Measurements from ENCODE around the gene GRIN2C.
"Not testable (repeated sequence)": the region's sequence is repeated elsewhere in the genome, so short reads cannot be mapped to it uniquely, and the experiment has no call there.

Gene GRIN2C

DNA sequence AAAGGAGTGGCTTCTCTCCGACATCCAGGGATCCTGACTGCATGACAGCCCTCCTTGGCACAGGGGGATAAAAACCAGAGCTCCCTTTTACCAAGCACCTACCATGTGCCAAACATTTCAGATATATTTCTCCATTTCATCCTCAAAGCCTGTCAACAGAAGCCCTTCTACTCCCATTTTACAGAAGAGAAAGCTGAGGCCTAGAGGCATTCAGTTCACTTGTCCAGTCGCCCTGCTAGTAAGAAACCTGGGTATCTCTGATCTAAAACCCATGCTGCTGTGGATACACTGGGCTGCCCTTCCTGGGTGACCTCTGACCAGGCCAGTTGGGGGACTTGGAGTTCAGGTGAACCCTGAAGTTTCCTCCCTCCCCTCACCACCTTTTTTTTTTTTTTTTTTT is 19.0 kb upstream of the GRIN2C start:
- DNase-seq = no peak

DNA sequence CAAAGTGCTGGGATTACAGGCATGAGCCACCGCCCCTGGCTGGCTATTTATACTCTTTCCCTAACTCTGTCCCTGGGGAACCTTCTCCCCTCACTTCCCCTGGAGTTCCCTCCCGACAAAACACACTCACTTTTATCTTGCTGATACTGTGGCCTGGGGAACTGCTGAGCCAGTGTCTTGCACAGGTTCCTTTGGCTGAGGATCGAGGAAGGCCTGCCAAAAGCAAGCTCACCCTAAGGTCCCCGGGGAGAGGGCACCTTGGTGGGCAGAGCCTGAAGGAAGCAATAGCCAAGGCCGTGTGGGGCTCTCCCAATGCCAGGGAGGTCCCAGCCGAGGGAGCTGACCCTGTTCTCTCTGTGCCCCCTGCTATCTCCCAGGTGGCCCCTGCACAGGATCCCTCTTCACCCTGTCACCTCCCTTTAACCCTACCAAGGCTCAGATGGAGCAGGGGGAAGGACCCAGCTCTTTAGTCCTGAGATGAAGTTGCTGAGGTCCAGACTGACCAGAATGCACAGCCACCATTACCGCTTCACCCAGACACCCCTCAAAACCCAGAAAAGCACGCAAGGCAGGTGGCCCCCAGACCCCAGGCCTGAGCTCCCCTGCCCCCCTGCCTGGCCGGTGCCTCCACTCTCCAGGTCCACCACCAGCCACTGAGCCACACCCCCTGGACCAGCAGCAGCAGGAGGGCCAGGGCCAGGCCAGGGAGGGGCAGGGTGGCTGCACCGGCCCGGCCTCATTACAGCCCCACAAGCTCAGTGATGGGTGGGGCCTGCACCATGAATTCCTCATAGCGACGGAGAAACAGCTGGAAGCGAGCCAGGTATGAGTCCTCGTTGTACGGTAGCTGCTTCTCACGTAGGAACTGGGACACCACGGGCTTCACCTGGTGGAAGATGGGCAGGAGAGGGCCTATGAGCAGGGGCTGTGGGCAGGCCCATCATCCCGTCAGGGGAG is 18.2 kb upstream of the GRIN2C start:
- DNase-seq = peak; percentile 8

DNA sequence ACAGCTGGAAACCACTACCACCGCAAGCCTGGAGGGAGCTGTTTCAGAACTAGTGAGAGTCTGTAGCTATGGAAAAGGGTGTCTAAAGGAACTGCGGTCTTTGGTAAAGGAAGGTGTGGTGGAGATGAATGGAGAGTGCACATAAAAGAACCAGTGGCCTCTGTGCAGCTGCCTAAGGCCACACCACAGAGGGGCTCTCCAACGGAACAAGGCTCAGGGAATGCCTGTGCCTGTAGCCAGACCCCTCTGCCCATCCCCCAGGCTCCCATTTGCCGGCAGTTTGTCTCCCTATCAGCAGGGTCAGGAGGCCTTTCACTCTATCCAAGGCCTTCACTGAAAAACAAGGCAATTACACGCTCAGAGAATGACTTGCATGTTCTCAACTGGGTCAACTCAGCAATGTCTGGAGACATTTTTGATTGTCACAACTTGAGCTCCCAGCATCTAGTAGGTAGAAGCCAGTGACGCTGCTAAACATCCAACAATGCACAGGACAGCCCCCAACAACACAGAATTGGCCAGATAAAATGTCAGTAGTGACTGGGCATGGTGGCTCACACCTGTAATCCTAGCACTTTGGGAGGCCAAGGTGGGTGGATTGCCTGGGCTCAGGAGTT is 16.4 kb upstream of the GRIN2C start:
- no peak for DNase-seq

DNA sequence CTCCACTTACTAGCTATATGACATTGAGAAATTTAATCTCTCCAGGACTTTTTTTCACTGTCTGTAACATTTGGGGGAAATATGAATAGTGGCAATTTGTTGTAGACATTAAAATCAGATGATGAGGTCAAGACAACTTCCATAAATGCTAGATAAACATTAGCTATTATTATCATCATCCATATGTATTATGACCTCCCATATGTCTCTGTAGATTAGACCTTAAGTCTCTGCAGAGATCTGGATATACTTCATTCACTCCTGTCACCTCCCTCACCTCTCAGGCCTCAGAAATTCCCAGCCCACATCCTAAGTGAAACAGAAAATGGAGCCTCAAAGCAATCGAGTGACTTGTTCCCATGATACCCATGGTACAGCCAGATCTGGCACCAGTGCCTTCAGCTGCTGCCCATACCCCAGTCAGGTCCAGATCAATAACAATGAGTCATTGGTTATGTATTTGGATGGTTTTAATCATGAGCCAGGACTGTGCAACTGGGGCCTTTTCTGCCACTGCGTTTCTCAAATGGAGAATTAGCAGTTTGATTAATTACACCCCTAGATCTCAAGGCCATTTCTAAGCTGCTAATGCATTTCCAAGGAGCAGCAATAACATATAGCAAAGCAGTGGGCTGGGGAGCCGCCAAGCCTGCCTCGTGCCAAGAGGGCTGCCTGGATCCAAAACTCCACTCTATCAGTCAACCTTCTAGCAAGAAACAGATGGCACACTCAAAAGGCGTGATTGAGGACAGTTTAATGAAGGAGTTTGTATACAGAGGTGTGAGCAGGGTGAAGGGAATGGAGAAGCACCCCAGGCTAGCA is 15.7 kb upstream of the GRIN2C start:
- DNase-seq = no peak

DNA sequence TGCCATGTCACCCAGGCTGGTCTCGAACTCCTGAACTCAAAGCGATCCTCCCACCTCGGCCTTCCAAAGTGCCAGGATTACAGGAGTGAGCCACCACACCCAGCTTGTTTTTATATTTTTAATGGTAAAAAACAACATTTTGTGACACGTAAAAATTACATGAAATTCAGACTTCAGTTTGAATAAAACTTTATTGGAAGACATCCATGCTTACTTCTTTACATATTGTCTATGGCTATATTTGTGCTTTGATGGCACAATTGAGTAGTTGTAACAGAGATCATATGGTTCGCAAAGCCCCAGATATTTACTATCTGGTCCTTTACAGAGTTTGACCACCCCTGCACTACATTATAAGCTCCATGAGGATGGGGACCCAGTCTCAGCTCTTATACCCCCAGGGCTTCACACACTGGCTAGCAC is 14.9 kb upstream of the GRIN2C start:
- DNase-seq = no peak

DNA sequence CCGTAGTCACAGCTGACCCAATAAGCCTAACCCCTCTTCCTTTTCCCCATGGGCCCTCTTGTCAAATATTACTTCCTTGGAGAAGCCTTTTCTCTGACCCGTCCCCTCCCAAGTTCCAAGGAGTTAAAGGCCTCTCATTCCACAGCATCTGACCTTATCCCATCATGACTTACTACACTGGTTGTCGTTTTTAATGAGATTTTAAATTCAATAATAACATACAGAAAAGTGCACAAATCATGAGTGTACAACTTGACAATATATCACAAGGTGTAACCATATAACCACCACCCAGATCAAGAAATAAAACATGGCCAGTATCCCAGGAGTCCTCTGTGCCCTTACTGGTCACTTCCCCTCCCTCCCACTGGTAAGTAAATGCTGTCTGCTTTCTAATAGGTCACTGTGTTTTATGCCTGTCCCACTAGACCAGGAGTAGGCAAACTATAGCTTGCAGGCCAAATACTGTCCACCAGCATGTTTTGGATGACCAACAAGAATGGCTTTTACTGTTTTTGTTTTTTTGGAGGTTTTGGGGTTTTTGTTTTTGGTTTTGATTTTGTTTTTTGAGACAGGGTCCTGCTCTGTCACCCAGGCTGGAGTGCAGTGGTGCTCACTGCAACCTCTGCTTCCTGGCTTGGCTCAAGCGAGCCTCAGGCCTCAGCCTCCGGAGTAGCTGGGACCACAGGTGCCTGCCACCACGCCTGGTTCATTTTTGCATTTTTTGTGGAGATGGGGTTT is 14.4 kb upstream of the GRIN2C start:
- DNase-seq = no peak

DNA sequence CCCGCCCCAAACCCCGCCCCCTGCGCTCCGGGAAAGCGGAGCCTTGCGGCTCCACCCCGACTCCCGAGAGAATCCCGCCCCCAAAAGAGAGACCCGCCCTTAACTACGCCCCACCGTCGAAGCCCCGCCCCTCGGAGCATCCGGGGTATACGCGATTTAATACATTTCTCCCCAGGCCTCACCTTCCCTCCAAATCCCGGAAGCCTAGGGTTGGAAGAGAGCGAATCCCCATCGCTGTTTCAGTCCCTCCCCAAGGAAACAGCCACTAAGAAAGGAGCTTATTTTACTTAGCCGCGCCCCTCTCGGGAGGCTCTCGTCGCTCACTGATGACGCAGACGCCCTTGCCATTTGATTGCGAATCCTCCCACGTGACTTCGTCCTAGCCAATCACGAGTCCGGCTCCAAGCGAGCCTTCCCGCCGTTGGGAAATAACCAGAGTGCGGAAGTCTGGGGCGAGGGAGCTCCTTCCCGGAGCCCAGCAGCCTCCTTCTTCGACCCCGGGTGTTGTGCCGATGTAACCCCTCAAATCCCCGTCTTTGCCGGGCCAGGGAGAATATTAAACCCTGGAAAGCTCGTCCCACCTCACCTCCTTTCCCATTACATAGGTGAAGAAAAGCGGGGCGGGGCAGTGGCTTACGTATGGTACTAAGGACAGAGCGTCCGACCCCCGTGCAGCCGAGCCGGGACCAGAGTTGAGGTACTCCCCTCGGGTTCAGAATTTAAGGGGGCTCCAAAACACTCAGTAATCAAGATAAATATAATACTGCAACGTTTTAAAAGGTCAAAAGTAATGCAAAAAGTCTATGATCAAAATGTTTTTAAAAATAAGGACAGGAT is 13.6 kb upstream of the GRIN2C start:
- DNase-seq = peak; percentile 100

DNA sequence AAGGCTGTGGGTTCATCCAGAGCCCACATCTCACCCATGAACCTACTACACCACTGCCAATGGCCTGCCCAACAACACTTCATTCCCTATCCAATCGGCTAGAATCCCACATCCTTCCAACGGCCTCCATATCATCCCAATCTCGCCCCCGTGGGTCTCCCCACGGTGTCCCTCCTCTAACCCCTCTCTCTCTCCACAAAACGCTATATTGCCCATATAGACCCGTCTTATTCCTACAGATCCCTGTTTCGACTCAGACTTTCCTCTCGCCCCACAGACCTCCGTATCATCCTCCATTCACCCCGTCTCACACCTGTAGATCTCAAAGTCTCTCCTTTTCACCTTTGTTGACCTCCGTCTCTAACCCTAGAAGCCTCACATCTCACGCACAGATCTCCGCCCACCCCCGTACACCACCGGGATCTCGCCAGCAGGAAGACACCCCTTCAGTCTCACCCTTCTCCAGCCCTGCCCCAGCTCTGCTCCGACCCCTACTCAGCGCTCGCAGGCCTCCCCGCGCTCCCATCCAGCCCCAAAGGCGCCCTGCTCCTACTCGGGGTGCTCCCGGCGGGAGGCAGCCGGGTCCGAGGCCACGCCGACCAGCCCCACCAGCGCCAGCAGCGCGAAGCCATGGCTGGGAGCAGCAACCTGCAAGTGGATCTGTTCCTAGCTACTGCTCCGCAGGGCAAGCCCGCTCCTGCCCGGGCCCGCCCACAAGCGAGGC is 12.8 kb upstream of the GRIN2C start, which contains the start of gene FDXR:
TSS of gene FDXR (minus strand) at position 682 of the 724 bp plus-strand sequence. CDS start at position 632, 50 bp downstream.
- DNase-seq = no peak

DNA sequence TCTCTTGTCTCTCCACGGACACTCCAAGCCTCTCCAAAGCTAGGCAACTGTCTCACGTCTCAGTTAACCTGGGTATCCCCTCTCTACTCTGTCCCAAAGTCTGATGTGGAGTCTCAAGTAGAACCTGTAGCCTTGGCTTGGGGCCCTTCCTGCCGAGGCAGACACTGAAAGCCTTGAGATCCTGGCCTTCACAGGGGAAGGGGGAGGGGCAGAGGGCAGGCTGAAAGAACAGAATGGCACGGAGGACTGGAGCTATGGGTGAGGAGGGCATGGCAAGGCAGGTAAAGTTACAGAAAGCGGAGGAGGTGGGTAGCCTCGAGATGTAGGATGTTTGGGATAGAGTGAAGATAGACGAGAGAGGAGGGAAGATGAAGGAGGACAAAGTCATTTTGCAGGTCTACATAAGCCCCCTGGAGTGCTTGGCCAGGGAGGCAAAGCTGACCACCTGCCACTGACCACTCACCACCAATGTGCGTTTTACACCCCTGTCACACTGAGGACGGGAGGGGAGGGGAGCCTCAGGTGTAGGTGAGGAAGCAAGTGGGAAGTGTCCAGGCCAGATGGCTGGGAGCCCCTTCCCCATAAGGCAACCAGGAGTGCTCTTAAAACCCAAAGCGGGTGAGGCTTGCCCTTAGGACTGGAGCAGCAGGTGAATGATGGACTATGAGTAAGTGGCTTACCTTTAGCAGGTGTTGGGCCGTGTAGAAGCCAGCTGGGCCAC is 11.8 kb upstream of the GRIN2C start:
- no peak for DNase-seq

DNA sequence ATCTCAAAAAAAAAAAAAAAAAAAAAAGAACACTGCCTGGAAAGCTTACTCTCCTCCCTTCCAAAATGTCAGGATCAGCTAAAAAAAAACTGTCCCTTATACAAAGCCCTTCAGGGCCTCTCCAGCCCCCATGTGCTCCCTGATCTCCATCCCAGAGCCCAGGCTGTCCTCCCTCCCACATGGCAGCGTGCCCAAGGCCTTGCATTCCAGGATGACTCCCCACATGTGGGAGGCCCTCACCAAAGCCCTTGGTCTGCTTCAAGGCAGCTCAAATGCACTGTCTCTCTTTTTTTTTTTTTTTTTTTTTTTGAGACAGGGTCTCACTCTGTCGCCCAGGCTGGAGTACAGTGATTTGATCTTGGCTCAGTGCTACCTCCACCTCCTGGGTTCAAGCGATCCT is 10.8 kb upstream of the GRIN2C start:
- DNase-seq = peak; percentile 81

DNA sequence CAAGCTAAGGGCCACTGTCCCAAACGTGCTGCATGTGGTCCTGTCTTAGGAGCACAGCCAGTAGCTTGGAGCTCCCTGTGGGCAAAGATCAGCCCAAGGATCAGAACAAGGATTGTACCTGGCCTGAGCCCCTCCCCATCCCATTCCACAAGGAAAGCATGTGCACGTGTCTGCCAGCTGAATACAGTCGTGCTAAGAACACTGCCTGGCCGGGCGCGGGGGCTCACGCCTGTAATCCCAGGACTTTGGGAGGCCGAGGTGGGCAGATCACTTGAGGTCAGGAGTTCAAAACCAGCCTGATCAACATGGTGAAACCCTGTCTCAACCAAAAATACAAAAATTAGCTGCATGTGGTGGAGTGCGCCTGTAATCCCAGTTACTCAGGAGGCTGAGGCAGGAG is 10.3 kb upstream of the GRIN2C start:
- not testable (repeated sequence) for DNase-seq

DNA sequence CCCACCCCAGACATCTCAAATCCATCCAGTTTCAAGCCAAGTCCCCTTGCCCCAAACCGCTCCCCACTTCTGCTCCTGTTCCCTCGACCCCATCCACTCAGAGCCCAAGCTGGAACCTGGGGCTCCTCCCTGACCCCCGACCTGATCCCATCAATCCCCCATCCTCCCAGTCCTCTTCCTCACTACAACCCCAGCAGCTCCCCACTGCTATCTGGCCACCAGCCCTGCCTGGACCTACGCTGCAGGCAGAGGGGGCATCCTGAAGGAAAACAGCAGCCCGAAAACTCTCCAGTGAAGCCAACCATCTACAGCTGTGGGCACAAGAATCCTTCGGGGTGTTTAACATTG is 9.2 kb upstream of the GRIN2C start:
- no peak for DNase-seq

DNA sequence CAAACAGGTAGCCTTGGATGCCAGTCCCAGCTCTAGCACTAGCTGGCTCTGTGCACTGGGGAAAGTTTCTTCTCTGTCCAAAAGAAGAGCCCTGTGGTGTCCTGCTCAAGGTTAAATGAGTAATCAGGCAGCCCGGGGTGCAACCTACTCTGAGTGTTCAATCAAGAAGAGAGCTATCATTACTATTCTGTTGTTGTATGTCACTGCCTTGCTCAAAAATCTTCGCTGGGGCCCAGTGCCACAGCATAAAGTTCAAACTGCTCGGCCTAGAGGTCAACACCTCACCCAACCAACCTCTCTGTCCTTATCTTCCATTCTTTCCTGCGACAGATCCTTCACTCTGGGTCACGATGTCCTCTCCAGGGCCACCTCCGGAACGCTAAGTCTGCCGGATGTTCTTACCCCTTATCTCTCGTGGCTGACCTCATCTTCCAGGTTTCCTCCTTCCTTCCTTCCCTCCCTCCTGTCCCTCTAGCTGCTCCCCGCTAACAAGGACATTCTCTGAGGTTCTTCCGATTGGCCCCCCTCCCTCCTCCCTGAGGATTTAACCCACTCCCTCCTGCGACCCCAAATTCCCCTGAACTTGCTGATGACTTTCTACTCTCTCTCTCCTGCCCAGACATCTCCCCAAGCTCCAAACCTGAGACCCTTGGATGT is 8.7 kb upstream of the GRIN2C start:
- DNase-seq = no peak

DNA sequence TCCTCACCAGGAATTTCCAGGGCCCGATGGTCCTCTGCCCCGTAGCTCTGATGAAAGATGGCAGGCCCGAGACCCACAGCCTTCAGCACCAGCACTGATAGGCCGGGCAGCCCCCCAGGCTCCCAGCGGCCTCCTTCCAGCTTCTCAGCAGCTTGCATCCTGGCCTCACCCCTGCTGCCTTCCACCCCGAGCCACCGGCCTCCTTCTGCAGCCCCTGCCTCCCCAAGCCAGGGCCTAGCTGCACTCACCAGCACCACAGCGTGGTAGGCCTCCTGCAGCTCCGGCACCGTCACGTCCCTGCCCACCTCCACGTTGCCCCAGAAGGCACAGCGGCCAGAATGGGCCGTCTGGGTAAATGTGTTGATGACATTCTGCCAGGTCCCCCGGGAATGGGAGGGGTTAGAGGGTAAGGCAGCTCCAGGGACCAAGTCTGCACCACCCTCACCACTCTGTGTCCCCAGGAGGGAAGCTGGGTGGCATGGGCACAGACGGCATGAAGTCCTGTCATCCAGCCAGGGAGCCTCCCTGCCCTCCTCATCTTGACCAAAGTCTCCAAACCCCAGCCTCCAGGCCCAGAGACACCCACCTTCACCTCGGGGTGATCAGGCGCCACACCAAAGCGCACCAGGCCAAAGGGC is 6.6 kb upstream of the GRIN2C start:
- no peak for DNase-seq

DNA sequence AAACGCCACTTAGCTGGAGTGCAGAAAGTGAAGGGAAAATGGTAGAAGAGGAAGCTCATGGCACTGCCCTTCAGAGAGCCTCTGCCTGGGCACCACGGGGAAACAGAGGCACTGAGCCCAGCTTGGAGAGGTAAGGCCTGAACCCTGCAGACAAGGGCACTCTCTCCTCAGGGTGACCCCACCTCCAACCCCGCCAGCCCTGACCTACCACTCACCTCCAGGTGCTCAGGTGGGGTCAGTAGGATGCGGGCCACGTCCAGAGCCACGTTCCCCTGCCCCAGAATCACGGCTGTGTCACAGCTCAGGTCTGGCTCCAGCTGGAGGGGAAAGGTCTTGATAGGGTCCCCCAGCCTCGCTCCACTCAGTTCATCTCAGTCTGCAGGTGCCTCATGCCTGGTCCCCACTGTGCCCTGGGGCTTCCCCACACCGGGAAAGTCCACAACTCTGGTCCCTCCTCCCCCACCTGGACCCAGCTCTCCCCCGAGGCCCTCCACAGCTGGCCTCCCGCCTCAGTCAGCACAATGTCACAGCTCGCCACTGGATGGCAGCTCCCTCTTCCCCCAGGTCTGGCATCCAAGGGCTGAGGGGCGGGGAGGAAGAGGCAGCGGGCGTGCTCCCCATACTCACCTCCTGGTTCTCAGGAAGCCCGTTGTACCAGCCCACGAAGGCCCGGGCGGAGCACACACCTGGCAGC is 6.0 kb upstream of the GRIN2C start:
- DNase-seq = no peak

DNA sequence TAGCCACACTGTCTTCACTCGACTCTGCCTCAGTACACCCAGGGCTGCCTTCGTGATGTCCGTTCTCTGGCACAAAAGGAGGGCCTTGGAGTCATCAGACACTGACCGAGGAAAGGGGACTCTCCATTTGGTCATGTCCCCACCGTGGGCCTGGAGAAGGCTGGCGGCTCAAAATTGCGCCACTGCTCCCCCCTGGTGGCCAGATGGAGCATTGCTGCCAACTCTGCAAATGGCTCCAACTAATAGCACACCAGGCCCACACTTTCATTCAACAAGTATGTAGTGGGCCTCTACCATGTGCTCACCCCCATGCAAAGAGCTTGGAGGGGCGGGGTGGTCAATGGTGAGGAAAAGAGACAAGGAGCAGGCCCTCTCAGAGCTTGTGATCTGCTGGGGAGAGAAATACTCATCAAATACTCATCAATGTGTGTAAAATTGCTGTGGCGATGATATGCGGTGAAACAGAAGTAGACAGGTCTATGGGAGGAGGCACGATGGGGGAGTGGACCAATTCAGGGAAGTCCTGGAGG is 5.2 kb upstream of the GRIN2C start:
- DNase-seq = peak; percentile 55

DNA sequence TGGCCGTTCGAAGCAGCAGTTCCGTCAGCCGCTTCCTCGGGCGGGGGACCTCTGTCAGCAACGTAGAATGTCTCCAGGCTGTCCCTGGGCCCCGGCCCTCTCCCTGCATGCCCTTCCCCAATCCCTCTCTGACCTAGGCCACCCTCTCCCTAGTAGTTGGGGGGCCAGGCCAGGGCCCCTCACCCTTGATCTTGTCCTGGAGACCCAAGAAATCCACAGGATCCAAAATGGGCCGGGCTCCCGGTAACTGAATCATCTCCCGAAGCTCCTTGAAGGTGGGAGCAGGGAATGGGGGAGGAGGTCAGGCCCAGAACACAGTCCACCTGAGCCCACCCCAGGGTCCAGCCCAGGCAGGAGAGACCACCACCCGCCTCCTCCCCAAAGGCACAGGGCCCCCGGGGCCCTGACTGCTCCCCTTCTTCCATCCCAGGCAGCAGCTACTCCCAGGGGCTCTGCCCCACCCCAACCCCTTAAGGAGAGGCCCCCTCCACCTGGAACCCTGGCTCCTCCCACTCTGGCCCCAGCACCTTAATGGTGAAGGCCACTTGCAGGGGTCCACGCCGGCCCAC is 4.7 kb upstream of the GRIN2C start:
- DNase-seq = no peak
